ENCODE measurements around the gene NRF1. TPM values are rescaled to one million over a fixed set of nuclear protein-coding genes. Genes with fewer than 3 reads are reported as not detected.
"Not testable (repeated sequence)": the region's sequence is repeated elsewhere in the genome, so short reads cannot be mapped to it uniquely, and the experiment has no call there.

NRF1 gene
- total RNA-seq, 2 experiments from 2014 or later = 20.5 to 28.9 TPM

DNA sequence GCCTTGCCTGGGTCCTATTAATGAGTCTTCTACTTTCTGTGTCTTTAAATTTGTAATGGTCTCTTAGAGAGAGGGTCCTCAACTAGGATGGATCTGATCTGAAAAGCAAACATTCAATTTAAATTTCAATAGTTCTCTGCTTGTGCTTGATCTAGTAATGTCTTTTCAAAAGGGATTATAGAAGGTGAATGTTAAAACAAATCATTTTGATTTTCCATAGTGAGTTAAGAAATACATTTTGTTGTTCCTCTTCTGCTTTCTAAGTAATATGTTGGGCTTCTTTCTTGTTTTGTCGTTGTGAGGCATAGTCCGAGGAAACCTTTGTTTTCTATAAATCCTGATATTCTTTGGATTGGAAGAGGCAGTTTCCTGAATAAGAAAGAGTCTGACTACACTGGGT lies 18.8 kb downstream of the NRF1 start:
- H3K27ac Mint-ChIP-seq = no peak overlapping the region

DNA sequence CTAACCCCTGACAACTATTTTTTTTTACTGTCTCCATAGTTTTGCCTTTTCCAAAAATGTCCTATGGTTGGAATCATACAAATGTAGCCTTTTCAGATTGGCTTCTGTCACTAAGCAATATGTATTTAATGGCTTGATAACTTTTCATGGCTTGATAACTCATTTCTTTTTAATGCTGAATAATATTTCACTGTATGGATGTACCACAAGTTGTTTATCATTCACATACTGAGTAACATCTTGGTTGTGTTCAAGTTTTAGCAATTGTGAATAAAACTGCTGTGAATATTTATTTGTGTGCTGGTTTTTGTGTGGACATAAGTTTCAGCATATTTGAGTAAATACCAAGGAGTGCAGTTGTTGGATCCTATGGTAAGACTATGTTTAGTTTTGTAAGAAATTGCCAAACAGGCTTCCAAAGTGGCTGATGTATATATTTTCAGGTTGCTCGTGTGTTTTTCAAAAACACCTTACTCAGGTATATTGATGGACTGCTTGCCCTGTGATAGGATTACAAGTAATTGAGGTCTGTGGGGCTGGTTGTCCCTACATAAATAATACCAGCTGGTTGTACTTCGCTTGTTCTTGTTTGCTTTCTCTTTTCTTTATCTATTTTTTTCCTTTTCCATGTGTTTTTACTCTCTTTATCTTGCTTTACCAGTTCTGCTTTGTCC lies 23.0 kb downstream of the NRF1 start:
- ATAC-seq (no peak), DNase-seq (no peak)
- ChIA-PET CTCF (interaction anchor here (0.5 to 4.9 kb wide), 13 partner anchors 9 to 850 kb away, joined by 3 to 20 read pairs (median 5); partner anchors contain the start of gene NRF1), POLR2A (interaction anchor here (1.0 kb wide), 1 partner anchor 291 kb away, joined by 3 read pairs; no protein-coding TSS in a partner anchor)
- H3K4me3 Mint-ChIP-seq = no peak overlapping the region
- intact Hi-C loops (cut with DNase I, micrococcal nuclease) = loop anchor here (1.0 to 5.0 kb wide), 5 partner anchors 22 to 292 kb away; no protein-coding TSS in a partner anchor
- H3K27ac Mint-ChIP-seq = no peak overlapping the region
- peaks cover 40% of the 10 kb centered on the region for H3K4me1 Mint-ChIP-seq
- no peaks in the 10 kb centered on the region for H3K27me3 Mint-ChIP-seq
- H3K36me3 Mint-ChIP-seq (ENCODE audit: low read depth) = no peaks in the 10 kb centered on the region
- H3K9me3 Mint-ChIP-seq (ENCODE audit: low read depth) = no peaks in the 10 kb centered on the region

More for the DNA sequence above, 18.8 kb downstream of the NRF1 start:
- ATAC-seq = no peak
- intact Hi-C loops (cut with DNase I, micrococcal nuclease) = no loop called here
- ChIA-PET CTCF (interaction anchor here (0.7 to 1.5 kb wide), 2 partner anchors 18 to 161 kb away, joined by 3 to 5 read pairs; no protein-coding TSS in a partner anchor), POLR2A (interaction anchor here (0.8 kb wide), 1 partner anchor 18 kb away, joined by 3 read pairs; no protein-coding TSS in a partner anchor)
- no peak for DNase-seq
- no peaks in the 10 kb centered on the region for H3K36me3 Mint-ChIP-seq (ENCODE audit: low read depth)
- H3K27me3 Mint-ChIP-seq = no peaks in the 10 kb centered on the region
- H3K4me1 Mint-ChIP-seq = peaks cover 32% of the 10 kb centered on the region
- H3K4me3 Mint-ChIP-seq = no peak overlapping the region
- H3K9me3 Mint-ChIP-seq (ENCODE audit: low read depth) = no peaks in the 10 kb centered on the region

DNA sequence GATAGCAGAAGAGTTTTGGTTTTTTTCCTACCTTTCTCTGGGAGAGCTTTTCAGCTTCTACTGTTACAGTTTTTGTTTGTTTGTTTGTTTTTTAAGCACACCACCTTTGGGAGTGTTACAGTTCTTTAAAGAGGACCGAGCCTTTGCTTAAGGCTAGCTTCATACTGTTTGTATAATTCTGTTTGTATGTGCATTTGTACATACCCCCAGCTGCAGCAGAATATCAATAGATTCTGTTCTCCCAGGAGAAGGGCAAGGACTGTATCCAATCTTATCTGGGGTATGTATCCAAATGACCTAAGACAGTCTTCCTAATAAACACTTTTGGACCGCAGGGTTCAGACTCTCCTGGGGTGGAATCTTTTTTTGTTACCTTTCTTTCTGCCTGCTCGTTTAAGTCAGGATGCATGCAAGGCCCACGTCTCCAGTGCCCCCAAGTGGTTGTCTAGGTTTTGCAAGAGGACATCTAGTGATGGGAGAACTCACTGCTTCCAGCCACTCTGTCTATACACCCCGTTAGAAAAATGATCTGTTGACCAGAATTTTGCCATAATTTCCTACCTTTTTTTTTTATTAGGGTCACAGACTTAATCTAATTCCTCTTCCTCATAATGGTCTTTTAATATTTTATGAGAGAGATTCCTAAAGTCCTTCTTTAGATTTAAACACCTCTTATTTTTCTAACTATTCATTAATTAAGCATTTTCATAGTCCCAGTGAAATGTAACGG lies 23.9 kb downstream of the NRF1 start:
- no peaks in the 10 kb centered on the region for H3K27me3 Mint-ChIP-seq
- ATAC-seq (peak; percentile 97), DNase-seq (peak; percentile 84)
- no peaks in the 10 kb centered on the region for H3K9me3 Mint-ChIP-seq (ENCODE audit: low read depth)
- CTCF ChIA-PET = interaction anchor here (0.5 to 4.9 kb wide), 12 partner anchors 8 to 851 kb away, joined by 3 to 20 read pairs (median 4); partner anchors contain the start of gene NRF1
- POLR2A ChIA-PET = interaction anchor here (1.0 kb wide), 1 partner anchor 292 kb away, joined by 3 read pairs; no protein-coding TSS in a partner anchor
- H3K4me3 Mint-ChIP-seq = no peak overlapping the region
- intact Hi-C loops (cut with DNase I, micrococcal nuclease) = loop anchor here (1.0 to 5.0 kb wide), 5 partner anchors 23 to 293 kb away; no protein-coding TSS in a partner anchor
- peak overlapping the region; percentile 65 for H3K27ac Mint-ChIP-seq
- no peaks in the 10 kb centered on the region for H3K36me3 Mint-ChIP-seq (ENCODE audit: low read depth)
- H3K4me1 Mint-ChIP-seq = peaks cover 37% of the 10 kb centered on the region

DNA sequence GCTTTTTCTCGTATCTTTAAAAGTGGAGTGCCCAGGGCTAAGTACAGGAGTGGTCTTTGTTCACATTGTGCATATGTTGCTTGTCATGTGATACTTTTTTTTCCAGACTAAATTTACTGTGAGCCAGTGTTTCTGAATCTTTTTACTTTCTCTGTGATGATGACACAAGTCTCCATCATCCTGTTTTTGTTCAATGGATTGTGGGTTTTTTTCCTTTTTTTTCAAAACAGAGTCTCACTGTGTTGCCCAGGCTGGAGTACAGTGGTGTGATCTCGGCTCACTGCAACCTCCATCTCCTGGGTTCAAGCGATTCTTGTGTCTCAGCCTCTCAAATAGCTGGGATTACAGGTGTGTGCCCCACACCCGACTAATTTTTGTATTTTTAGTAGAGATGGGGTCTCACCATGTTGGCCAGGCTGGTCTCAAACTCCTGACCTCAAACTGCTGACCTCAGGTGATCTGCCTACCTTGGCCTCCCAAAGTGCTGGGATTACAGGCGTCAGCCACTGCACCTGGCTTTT lies 24.6 kb downstream of the NRF1 start:
- ATAC-seq; DNase-seq; H3K36me3 Mint-ChIP-seq (ENCODE audit: low read depth); H3K27me3 Mint-ChIP-seq; H3K9me3 Mint-ChIP-seq (ENCODE audit: low read depth); H3K4me3 Mint-ChIP-seq; H3K27ac Mint-ChIP-seq: not testable (repeated sequence)
- H3K4me1 Mint-ChIP-seq = peaks cover 37% of the 10 kb centered on the region
- intact Hi-C loops (cut with DNase I, micrococcal nuclease) = loop anchor here (5.0 kb wide), 2 partner anchors 269 to 294 kb away; no protein-coding TSS in a partner anchor
- CTCF ChIA-PET = interaction anchor here (0.7 to 2.4 kb wide), 8 partner anchors 10 to 153 kb away, joined by 3 to 8 read pairs (median 4); no protein-coding TSS in a partner anchor
- POLR2A ChIA-PET = interaction anchor here (0.6 kb wide), 1 partner anchor 1183 kb away, joined by 4 read pairs; no protein-coding TSS in a partner anchor

DNA sequence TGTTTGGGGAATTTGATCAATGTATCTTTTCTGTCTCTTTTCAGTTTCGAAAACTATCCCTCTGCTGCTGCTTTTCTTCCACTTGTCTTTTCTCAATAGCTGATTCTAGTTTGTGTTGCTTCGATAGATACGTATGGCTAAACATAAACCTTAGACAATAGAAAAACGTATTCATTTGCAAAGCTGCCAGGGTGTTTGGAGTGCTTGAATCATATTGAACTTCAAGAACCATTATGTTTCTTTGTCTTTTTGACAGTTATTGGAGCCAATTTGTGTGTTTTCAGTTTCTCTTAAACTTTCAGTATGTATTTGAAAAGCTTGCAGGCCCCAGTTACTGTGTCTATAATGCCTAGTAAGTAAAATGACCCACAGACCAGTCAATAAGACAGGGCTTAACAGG lies 25.1 kb downstream of the NRF1 start:
- no peak overlapping the region for H3K4me3 Mint-ChIP-seq
- H3K36me3 Mint-ChIP-seq (ENCODE audit: low read depth) = no peaks in the 10 kb centered on the region
- intact Hi-C loops (cut with DNase I, micrococcal nuclease) = loop anchor here (5.0 kb wide), 2 partner anchors 269 to 294 kb away; no protein-coding TSS in a partner anchor
- DNase-seq (no peak), ATAC-seq (peak; percentile 5)
- ChIA-PET POLR2A (interaction anchor here (0.6 kb wide), 1 partner anchor 1184 kb away, joined by 4 read pairs; no protein-coding TSS in a partner anchor), CTCF (interaction anchor here (0.7 to 2.4 kb wide), 11 partner anchors 9 to 293 kb away, joined by 3 to 8 read pairs (median 5); no protein-coding TSS in a partner anchor)
- H3K9me3 Mint-ChIP-seq (ENCODE audit: low read depth) = no peaks in the 10 kb centered on the region
- H3K27me3 Mint-ChIP-seq = no peaks in the 10 kb centered on the region
- peaks cover 37% of the 10 kb centered on the region for H3K4me1 Mint-ChIP-seq
- H3K27ac Mint-ChIP-seq = no peak overlapping the region

DNA sequence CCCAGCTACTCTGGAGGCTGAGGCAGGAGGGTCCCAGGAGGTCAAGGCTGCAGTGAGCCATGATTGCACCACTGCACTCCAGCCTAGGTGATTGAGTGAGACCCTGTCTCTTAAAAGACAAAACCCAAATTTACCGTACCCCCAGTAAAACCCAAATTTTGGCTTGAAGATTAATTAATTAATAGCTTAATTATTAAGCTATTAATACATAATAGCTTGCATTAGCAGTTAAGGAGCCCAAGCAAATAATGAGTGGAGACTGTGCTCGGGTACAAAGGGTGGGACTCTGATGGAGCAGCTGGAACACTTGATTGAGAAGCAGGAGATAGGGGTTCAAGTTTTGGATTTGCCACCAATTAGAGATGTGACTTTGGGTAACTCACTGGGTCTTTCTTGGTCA lies 28.9 kb downstream of the NRF1 start:
- H3K9me3 Mint-ChIP-seq (ENCODE audit: low read depth) = no peaks in the 10 kb centered on the region
- H3K27me3 Mint-ChIP-seq = no peaks in the 10 kb centered on the region
- no peak overlapping the region for H3K4me3 Mint-ChIP-seq
- no peaks in the 10 kb centered on the region for H3K36me3 Mint-ChIP-seq (ENCODE audit: low read depth)
- POLR2A ChIA-PET = no interaction called here
- H3K27ac Mint-ChIP-seq = no peak overlapping the region
- DNase-seq (no peak), ATAC-seq (no peak)
- CTCF ChIA-PET = interaction anchor here (0.9 to 1.6 kb wide), 5 partner anchors 8 to 298 kb away, joined by 3 to 5 read pairs (median 4); no protein-coding TSS in a partner anchor
- H3K4me1 Mint-ChIP-seq = peaks cover 34% of the 10 kb centered on the region
- intact Hi-C loops (cut with DNase I, micrococcal nuclease) = no loop called here

DNA sequence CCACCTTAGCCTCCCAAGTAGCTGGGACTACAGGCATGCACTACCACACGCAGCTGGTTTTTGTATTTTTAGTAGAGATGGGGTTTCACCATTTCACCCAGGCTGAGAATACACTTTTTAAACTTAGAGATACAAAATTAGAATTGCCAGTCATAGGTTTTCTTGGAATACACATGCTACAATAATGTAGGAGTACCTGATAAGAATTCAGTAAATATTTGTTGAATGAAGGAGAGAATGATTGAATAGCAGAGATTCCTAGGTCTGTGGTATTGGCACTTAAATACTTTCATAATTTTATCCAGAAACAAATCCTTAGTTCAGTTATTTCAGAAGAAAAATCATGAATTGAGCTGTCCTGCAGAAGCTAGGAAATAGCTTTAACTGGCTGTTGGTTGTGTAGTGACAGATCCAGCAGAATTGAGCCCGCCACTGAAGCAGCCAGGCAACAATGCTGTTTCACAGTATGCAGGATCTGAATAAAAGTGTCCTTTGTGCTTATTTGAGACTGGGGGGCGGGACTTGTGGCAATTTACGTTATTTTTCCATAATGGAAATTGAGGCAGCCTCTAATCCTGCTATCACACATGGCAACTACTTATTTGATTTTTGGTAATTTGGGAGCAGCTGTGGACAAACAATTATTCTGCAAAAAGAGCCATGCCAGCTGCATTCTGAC lies 31.5 kb downstream of the NRF1 start:
- H3K9me3 Mint-ChIP-seq (ENCODE audit: low read depth) = no peaks in the 10 kb centered on the region
- ChIA-PET POLR2A (no interaction called here), CTCF (interaction anchor here (0.7 to 1.6 kb wide), 11 partner anchors 8 to 524 kb away, joined by 3 to 8 read pairs (median 3); no protein-coding TSS in a partner anchor)
- peaks cover 18% of the 10 kb centered on the region for H3K4me1 Mint-ChIP-seq
- peaks cover 3% of the 10 kb centered on the region for H3K36me3 Mint-ChIP-seq (ENCODE audit: low read depth)
- H3K4me3 Mint-ChIP-seq = no peak overlapping the region
- no peaks in the 10 kb centered on the region for H3K27me3 Mint-ChIP-seq
- no peak overlapping the region for H3K27ac Mint-ChIP-seq
- DNase-seq (no peak), ATAC-seq (no peak)
- intact Hi-C loops (cut with DNase I, micrococcal nuclease) = no loop called here

DNA sequence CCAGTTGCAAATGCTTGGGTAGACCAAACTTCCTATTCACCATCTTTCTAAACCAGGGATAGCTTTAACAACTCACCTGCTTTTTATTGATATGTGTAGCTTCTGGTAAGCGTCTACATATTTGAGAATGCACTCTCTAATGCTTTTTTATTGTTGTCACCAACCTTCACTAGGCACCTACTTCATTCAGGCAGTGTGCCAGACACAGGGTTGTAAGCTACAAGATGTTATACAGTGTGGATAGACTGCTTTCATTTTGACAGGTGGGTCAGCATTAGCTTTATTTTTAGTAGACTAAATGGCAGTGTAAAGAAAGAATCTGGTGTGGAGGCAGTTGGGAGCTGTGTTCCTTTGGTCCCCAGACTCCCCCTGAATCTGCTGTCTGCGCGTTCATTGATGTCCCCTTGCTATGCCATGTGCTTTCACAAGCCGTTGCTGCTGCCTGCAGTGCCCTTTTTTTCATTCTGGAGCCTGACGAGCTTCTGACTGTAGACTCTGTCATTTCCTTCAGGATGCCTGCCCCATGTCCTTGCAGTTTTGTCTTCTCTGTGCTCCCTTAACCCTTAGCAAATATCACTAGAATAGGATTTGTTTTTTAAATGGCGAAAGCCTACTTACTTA lies 32.1 kb downstream of the NRF1 start:
- no peak overlapping the region for H3K4me3 Mint-ChIP-seq
- ChIA-PET POLR2A (no interaction called here), CTCF (interaction anchor here (0.6 to 1.6 kb wide), 14 partner anchors 9 to 525 kb away, joined by 3 to 8 read pairs (median 3); no protein-coding TSS in a partner anchor)
- intact Hi-C loops (cut with DNase I, micrococcal nuclease) = no loop called here
- no peak overlapping the region for H3K27ac Mint-ChIP-seq
- ATAC-seq (no peak), DNase-seq (no peak)
- peaks cover 15% of the 10 kb centered on the region for H3K4me1 Mint-ChIP-seq
- H3K9me3 Mint-ChIP-seq (ENCODE audit: low read depth) = no peaks in the 10 kb centered on the region
- H3K36me3 Mint-ChIP-seq (ENCODE audit: low read depth) = peaks cover 6% of the 10 kb centered on the region
- no peaks in the 10 kb centered on the region for H3K27me3 Mint-ChIP-seq

DNA sequence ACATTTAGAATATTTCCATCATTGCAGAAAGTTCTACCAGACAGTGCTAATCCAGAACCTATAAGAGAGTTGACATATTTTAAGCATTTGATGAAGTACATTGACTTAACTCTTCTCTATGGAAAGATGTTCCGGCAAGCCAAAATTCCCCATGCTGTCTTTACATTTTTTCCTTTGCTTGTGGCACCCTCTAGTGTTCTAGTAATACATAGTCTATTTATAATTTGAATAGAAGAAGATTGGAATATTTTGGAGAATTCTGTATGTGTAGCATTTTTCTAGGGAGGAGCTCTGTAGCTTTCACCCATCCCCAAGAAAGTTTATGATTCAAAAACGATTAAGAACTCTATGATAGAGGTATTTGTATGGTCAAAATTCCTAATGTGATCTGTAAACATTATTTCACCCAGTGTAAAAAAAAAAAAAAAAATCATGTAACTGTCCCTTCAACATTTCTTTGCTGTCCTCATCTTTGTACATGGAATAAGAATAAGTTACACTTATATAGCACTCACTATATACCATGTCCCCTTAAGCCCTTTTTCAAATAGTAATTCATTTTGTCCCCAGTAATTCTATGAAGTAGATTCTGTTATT lies 33.2 kb downstream of the NRF1 start:
- Mint-ChIP-seq H3K4me3 (no peak overlapping the region), H3K36me3 (ENCODE audit: low read depth) (peaks cover 7% of the 10 kb centered on the region), H3K4me1 (peaks cover 19% of the 10 kb centered on the region), H3K27ac (no peak overlapping the region), H3K27me3 (no peaks in the 10 kb centered on the region), H3K9me3 (ENCODE audit: low read depth) (no peaks in the 10 kb centered on the region)
- ChIA-PET POLR2A (no interaction called here), CTCF (interaction anchor here (0.6 to 1.1 kb wide), 3 partner anchors 38 to 398 kb away, joined by 3 read pairs; no protein-coding TSS in a partner anchor)
- intact Hi-C loops (cut with DNase I, micrococcal nuclease) = no loop called here
- ATAC-seq (no peak), DNase-seq (no peak)

DNA sequence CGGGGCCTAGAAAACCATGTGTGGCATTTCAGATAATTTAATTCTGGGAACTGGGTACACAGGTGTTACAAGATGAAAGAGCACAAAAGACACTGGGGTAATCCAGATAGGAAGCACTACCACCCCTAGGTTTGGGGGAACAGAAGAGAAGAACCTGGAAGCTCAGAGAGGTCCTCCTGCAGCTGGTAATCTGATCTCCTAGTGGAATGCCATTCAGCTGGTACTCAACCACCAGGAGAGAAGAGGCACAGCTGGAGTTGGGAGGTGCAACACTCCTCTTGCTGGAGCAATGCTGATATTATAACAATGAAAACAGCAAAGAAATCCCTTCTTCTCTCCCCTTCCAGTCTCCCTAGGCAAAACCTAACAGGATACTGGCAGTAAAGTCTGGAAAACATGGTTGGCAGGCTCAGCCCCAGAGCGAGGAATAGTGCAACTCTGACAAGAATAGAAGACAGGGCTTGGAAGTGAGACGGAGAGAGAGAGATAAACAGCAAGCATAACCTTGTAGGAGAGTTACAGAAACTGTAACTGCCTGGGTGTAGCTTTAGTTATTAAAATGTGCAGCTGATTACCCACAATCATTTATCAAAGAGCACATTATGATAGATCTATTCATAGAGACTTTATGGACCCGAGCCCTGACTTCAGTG lies 35.0 kb downstream of the NRF1 start:
- no peak overlapping the region for H3K4me3 Mint-ChIP-seq
- H3K36me3 Mint-ChIP-seq (ENCODE audit: low read depth) = peaks cover 7% of the 10 kb centered on the region
- CTCF ChIA-PET = interaction anchor here (0.6 to 3.3 kb wide), 6 partner anchors 9 to 327 kb away, joined by 3 to 12 read pairs (median 4); no protein-coding TSS in a partner anchor
- H3K27ac Mint-ChIP-seq = no peak overlapping the region
- H3K4me1 Mint-ChIP-seq = peaks cover 30% of the 10 kb centered on the region
- no peaks in the 10 kb centered on the region for H3K27me3 Mint-ChIP-seq
- no peak for DNase-seq
- H3K9me3 Mint-ChIP-seq (ENCODE audit: low read depth) = no peaks in the 10 kb centered on the region
- ATAC-seq = no peak
- POLR2A ChIA-PET = no interaction called here
- intact Hi-C loops (cut with DNase I, micrococcal nuclease) = no loop called here
